Activated CD4-positive, alpha-beta T cell treated with anti-CD3 and anti-CD28 coated beads, Interleukin-2, amount 50 U/mL, for 1 hour (primary cell): Measurements from ENCODE around the gene ATXN1.
"Not testable (repeated sequence)": the region's sequence is repeated elsewhere in the genome, so short reads cannot be mapped to it uniquely, and the experiment has no call there.

ENCODE experiments used
- DNase-seq: peaks from one replicate; pipeline ENCODE4 v3.0.0-alpha.2; 2020

ATXN1 gene

GRCh38 chr6:16291739-16292138, 469.5 kb downstream of the ATXN1 start:
- DNase-seq = no peak

GRCh38 chr6:16288163-16288562, 473.1 kb downstream of the ATXN1 start:
- DNase-seq = no peak

GRCh38 chr6:16286151-16286522, 475.1 kb downstream of the ATXN1 start:
- peak; percentile 17 for DNase-seq

- DNase-seq = no peak
These were observed 475.7 kb downstream of the ATXN1 start for GRCh38 chr6:16285467-16286150.

- DNase-seq = no peak
These were observed 476.8 kb downstream of the ATXN1 start for GRCh38 chr6:16284472-16284871.

GRCh38 chr6:16282370-16282769, 478.9 kb downstream of the ATXN1 start:
- no peak for DNase-seq

GRCh38 chr6:16279243-16279642, 482.0 kb downstream of the ATXN1 start:
- DNase-seq = no peak

GRCh38 chr6:16278750-16279149, 482.5 kb downstream of the ATXN1 start:
- DNase-seq = no peak

- DNase-seq = no peak
These were observed 483.1 kb downstream of the ATXN1 start for GRCh38 chr6:16278048-16278724.

GRCh38 chr6:16277101-16277981, 483.9 kb downstream of the ATXN1 start:
- DNase-seq = no peak

- DNase-seq = no peak
These were observed 486.2 kb downstream of the ATXN1 start for GRCh38 chr6:16274885-16275589.

GRCh38 chr6:16274483-16274882, 486.8 kb downstream of the ATXN1 start:
- DNase-seq = no peak

- no peak for DNase-seq
These were observed 488.0 kb downstream of the ATXN1 start for GRCh38 chr6:16273256-16273655.

- no peak for DNase-seq
These were observed 489.1 kb downstream of the ATXN1 start for GRCh38 chr6:16272201-16272600.

GRCh38 chr6:16271428-16271827, 489.8 kb downstream of the ATXN1 start:
- DNase-seq = no peak

- no peak for DNase-seq
These were observed 491.0 kb downstream of the ATXN1 start for GRCh38 chr6:16270178-16270794.

- not testable (repeated sequence) for DNase-seq
These were observed 491.7 kb downstream of the ATXN1 start for GRCh38 chr6:16269442-16270070.

GRCh38 chr6:16267428-16268263, 493.6 kb downstream of the ATXN1 start:
- no peak for DNase-seq

- no peak for DNase-seq
These were observed 495.6 kb downstream of the ATXN1 start for GRCh38 chr6:16265351-16266341.

GRCh38 chr6:16264785-16265184, 496.5 kb downstream of the ATXN1 start:
- no peak for DNase-seq
